HFFc6 (cell line): ENCODE results near the gene NSL1. TPM values are rescaled to one million over a fixed set of nuclear protein-coding genes. Genes with fewer than 3 reads are reported as not detected.
"Not testable (repeated sequence)": the region's sequence is repeated elsewhere in the genome, so short reads cannot be mapped to it uniquely, and the experiment has no call there.

Experiments
- DNase-seq: peaks from one replicate; pipeline ENCODE4 v3.0.0-alpha.2; 2018
- H3K27ac Mint-ChIP-seq: 2 replicates; pipeline ENCODE4 v1.8.0; 2020; ENCODE audit warnings: mild to moderate bottlenecking, mixed read lengths
- H3K27me3 Mint-ChIP-seq: 2 replicates; pipeline ENCODE4 v1.8.0; 2021; ENCODE audit warnings: mild to moderate bottlenecking, moderate library complexity, mixed read lengths; ENCODE audit not compliant: insufficient read depth
- H3K36me3 Mint-ChIP-seq: 2 replicates; pipeline ENCODE4 v1.8.0; 2021; ENCODE audit warnings: low read depth, mixed read lengths
- H3K4me1 Mint-ChIP-seq: 2 replicates; pipeline ENCODE4 v1.8.0; 2020; ENCODE audit warnings: low read depth, mixed read lengths
- H3K4me3 Mint-ChIP-seq: 2 replicates; pipeline ENCODE4 v1.8.0; 2020; ENCODE audit warnings: mild to moderate bottlenecking, moderate library complexity, mixed read lengths
- H3K9me3 Mint-ChIP-seq: 2 replicates; pipeline ENCODE4 v1.8.0; 2020; ENCODE audit warnings: mild to moderate bottlenecking, mixed read lengths
- total RNA-seq, 6 experiments: library from RNA; stranded (reverse); fragmentation: NEBNext Ultra II Directional; extraction: Animal tissue kit (Norgen Biotek cat#: 25700); gene quantifications; 2 replicates in 1 of 6; 3 replicates in 5 of 6; pipeline ENCODE4 v1.2.3, GENCODE V29; 2021
- TF ChIP-seq, protein P1 (sequence below): fragments of 200-600 bp; sonication (generic); IDR thresholded peaks from 2 replicates; pipeline ENCODE4 v1.5.0; 2021; ENCODE audit warnings: antibody characterized with exemption, mild to moderate bottlenecking

The NSL1 gene
- total RNA-seq, 6 experiments from 2014 or later, result 28.7 to 35.1 (median 30.4) TPM

DNA sequence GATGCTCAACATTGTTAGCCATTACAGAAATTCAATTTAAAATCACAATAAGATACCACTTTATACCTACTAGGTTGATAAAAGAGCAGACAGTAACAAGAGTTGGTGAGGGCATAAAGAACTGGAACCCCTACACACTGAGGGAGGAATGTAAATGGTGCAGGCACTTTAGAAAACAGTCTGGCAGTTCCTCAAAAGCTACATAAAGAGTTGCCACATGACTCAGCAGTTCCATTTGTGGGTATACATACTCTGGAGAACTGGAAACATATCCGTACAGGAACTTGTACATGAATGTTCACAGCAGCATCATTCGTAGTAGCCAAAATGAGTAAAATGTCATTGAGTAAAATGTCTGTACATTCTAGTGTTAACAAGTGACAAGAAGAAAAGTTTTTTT, 17.0 kb downstream of the NSL1 start:
- Mint-ChIP-seq H3K27me3 (no peaks in the 10 kb centered on the region), H3K9me3 (peaks cover 11% of the 10 kb centered on the region), H3K4me1 (peaks cover 9% of the 10 kb centered on the region), H3K27ac (peak overlapping the region; percentile 40), H3K36me3 (peaks cover 18% of the 10 kb centered on the region), H3K4me3 (no peak overlapping the region)
- TF ChIP-seq, protein P1, sequence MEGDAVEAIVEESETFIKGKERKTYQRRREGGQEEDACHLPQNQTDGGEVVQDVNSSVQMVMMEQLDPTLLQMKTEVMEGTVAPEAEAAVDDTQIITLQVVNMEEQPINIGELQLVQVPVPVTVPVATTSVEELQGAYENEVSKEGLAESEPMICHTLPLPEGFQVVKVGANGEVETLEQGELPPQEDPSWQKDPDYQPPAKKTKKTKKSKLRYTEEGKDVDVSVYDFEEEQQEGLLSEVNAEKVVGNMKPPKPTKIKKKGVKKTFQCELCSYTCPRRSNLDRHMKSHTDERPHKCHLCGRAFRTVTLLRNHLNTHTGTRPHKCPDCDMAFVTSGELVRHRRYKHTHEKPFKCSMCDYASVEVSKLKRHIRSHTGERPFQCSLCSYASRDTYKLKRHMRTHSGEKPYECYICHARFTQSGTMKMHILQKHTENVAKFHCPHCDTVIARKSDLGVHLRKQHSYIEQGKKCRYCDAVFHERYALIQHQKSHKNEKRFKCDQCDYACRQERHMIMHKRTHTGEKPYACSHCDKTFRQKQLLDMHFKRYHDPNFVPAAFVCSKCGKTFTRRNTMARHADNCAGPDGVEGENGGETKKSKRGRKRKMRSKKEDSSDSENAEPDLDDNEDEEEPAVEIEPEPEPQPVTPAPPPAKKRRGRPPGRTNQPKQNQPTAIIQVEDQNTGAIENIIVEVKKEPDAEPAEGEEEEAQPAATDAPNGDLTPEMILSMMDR, result no peak
- DNase-seq, result no peak

DNA sequence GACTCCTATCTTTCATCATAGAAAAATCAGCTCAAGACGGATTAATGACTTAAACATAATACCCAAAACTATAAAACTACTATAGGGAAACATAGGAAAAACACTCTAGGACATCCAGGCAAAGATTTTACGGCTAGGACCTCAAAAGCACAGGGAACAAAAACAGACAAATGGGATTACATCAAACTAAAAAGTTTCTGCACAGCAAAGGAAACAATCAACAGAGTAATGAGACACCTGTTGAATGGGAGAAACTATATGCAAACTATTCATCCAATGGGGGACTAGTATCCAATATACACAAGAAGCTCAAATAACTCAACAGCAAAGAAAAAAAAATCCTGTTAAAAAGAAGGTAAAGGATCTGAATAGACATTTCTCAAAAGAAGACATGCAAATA, 18.6 kb downstream of the NSL1 start:
- TF ChIP-seq, protein P1, result no peak
- Mint-ChIP-seq H3K27me3 (no peaks in the 10 kb centered on the region), H3K27ac (no peak overlapping the region), H3K36me3 (peaks cover 33% of the 10 kb centered on the region), H3K9me3 (peaks cover 23% of the 10 kb centered on the region), H3K4me3 (no peak overlapping the region), H3K4me1 (peaks cover 9% of the 10 kb centered on the region)
- DNase-seq, result no peak

DNA sequence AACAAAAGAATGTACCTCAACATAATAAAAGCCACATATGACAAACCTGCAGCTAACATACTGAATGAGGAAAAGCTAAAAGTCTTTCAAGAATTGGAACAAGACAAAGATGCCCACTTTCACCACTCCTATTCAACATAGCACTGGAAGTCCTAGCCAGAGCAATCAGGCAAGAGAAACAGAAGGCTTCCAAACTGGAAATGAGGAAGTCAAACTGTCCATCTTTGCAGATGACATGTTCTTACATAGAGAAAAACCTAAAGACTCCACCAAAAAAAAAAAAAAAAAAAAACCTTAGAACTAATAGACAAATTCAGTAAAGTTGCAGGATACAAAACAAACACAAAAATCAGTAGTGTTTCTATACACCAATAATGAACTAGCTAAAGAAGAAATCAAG, 20.2 kb downstream of the NSL1 start:
- no peak for DNase-seq
- Mint-ChIP-seq H3K4me3 (no peak overlapping the region), H3K36me3 (peaks cover 45% of the 10 kb centered on the region), H3K27ac (no peak overlapping the region), H3K4me1 (peaks cover 19% of the 10 kb centered on the region), H3K27me3 (no peaks in the 10 kb centered on the region), H3K9me3 (peaks cover 34% of the 10 kb centered on the region)
- TF ChIP-seq, protein P1, result no peak

DNA sequence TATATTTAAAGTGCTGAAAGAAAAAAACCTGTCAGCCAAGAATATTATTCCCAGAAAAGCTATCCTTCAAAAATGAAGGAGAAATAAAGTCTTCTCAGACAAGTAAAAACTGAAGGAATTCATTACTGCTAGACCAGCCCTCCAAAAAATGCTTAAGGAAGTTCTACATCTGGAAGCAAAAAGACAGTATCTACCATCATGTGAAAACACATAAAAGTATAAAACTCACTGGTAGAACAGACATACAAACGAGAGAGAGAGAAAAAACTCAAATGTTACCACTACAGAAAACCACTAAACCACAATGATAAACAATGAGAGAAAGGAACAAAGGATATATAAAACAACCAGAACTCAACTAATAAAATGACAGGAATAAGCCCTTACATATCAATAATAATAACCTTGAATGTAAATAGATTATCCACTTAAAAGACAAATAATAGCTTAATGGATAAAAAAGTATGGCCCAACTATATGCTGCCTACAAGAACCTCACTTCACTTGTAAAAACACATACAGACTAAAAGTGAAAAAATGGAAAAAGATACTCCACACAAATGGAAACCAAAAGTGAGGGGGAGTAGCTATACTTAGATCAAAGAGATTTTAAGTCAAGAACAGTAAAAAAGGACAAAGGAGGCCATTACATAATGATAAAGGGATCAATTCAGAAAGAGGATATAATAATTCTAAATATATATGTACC, 22.0 kb downstream of the NSL1 start:
- no peak overlapping the region for H3K4me3 Mint-ChIP-seq
- peaks cover 45% of the 10 kb centered on the region for H3K36me3 Mint-ChIP-seq
- H3K27me3 Mint-ChIP-seq, result no peaks in the 10 kb centered on the region
- H3K9me3 Mint-ChIP-seq, result peaks cover 38% of the 10 kb centered on the region
- no peak overlapping the region for H3K27ac Mint-ChIP-seq
- peaks cover 15% of the 10 kb centered on the region for H3K4me1 Mint-ChIP-seq
- TF ChIP-seq, protein P1, result no peak
- DNase-seq, result no peak

DNA sequence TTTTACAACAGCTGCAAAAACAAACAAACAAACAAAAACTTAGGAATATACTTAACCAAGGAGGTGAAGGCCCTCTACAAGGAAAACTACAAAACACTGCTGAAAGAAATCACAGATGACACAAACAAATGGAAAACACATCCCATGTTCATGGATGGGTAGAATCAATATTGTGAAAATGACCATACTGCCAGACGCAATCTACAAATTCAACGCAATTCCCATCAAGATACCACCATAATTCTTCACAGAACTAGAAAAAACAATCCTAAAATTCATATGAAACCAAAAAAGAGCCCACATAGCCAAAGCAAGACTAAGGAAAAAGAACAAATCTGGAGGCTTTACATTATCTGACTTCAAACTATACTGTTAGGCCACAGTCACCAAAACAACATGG, 24.8 kb downstream of the NSL1 start:
- not testable (repeated sequence) for DNase-seq, H3K4me3 Mint-ChIP-seq

DNA sequence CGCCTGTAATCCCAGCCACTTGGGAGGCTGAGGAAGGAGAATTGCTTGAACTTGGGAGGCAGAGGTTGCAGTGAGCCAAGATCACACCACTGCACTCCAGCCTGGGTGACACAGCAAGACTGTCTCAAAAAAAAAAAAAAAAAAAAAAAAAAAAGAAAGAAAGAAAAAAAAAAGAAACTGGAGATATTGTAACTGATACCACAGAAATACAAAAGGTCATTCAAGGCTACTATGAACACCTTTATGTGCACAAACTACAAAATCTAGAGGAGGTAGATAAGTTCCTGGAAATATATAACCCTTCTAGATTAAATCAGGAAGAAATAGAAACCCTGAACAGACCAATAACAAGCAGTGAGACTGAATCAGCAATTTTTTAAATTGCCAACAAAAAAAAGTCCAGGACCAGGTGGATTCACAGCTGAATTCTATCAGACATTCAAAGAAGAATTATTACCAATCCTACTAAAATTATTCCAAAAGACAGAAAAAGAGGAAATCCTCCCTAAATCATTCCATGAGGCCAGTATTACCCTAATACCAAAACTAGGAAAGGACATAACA, 26.8 kb downstream of the NSL1 start:
- peaks cover 30% of the 10 kb centered on the region for H3K9me3 Mint-ChIP-seq
- DNase-seq, H3K4me1 Mint-ChIP-seq, H3K4me3 Mint-ChIP-seq, H3K27ac Mint-ChIP-seq, H3K27me3 Mint-ChIP-seq: not testable (repeated sequence)
- peaks cover 34% of the 10 kb centered on the region for H3K36me3 Mint-ChIP-seq

More for the DNA sequence above, 24.8 kb downstream of the NSL1 start:
- H3K9me3 Mint-ChIP-seq, result peaks cover 38% of the 10 kb centered on the region
- not testable (repeated sequence) for H3K27me3 Mint-ChIP-seq, H3K4me1 Mint-ChIP-seq, H3K27ac Mint-ChIP-seq
- H3K36me3 Mint-ChIP-seq, result peaks cover 45% of the 10 kb centered on the region
